Progenitor cell of endocrine pancreas (in vitro differentiated cells): ENCODE data around the gene ADAMTS12. TPM values are rescaled to one million over a fixed set of nuclear protein-coding genes. Genes with fewer than 3 reads are reported as not detected.

ENCODE experiments used
- DNase-seq: peaks from one replicate; pipeline ENCODE4 v3.0.0; 2021; ENCODE audit warnings: low spot score; ENCODE audit not compliant: unreplicated experiment
- H3K27ac Mint-ChIP-seq: 2 replicates; pipeline ENCODE4 v1.8.0; 2021; ENCODE audit warnings: mild to moderate bottlenecking, moderate library complexity, mixed read lengths
- H3K27me3 Mint-ChIP-seq: 2 replicates; pipeline ENCODE4 v1.8.0; 2021; ENCODE audit warnings: mixed read lengths
- H3K36me3 Mint-ChIP-seq: 2 replicates; pipeline ENCODE4 v1.8.0; 2022; ENCODE audit warnings: mixed read lengths; ENCODE audit not compliant: insufficient read depth
- H3K4me1 Mint-ChIP-seq: 2 replicates; pipeline ENCODE4 v1.8.0; 2021; ENCODE audit warnings: low read depth, mixed read lengths
- H3K4me3 Mint-ChIP-seq: 2 replicates; pipeline ENCODE4 v1.8.0; 2021; ENCODE audit warnings: low read depth, mild to moderate bottlenecking, moderate library complexity, mixed read lengths
- H3K9me3 Mint-ChIP-seq: 2 replicates; pipeline ENCODE4 v1.8.0; 2021; ENCODE audit warnings: low read depth, mixed read lengths
- CTCF ChIP-seq: fragments of 200-600 bp; sonication (generic); IDR thresholded peaks from one replicate; pipeline ENCODE4 v1.5.0; 2021; ENCODE audit warnings: antibody characterized with exemption, mild to moderate bottlenecking; ENCODE audit not compliant: unreplicated experiment
- total RNA-seq: library from RNA; stranded (reverse); gene quantifications from 2 replicates; pipeline ENCODE4 v1.2.1, GENCODE V29; 2021

ADAMTS12 gene
- total RNA-seq, 1 donor from 2014 or later = 5.2 TPM

DNA sequence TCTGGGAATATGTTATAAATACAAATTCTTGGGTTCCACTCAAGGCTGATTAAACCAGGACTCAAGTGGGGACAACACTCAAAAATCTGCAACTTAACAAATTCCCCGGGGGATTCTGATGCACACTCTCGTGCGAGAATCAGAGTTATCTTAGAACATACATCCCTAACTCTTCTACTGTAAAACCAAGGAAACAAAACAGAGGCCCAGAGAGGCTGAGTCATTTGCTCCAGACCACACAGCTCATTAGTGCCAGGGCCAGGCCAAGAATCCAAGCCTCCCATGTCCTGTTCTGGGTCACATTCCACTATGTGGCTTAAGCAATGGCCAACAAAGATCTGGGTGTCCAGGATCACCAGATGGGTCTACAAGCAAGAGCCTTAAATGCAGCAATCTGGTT lies 166.0 kb downstream of the ADAMTS12 start:
- Mint-ChIP-seq H3K4me3 (no peak overlapping the region), H3K36me3 (no peaks in the 10 kb centered on the region), H3K9me3 (no peaks in the 10 kb centered on the region), H3K27me3 (no peaks in the 10 kb centered on the region), H3K4me1 (no peaks in the 10 kb centered on the region), H3K27ac (no peak overlapping the region)
- no peak for DNase-seq
- no peak for TF ChIP-seq CTCF

- no peaks in the 10 kb centered on the region for H3K9me3 Mint-ChIP-seq
- H3K27me3 Mint-ChIP-seq = no peaks in the 10 kb centered on the region
- no peak for DNase-seq
- H3K27ac Mint-ChIP-seq = no peak overlapping the region
- H3K4me3 Mint-ChIP-seq = no peak overlapping the region
- TF ChIP-seq CTCF = no peak
- no peaks in the 10 kb centered on the region for H3K36me3 Mint-ChIP-seq
- H3K4me1 Mint-ChIP-seq = no peaks in the 10 kb centered on the region
These were observed 170.1 kb downstream of the ADAMTS12 start for GRCh38 chr5:33721491-33722200.

DNA sequence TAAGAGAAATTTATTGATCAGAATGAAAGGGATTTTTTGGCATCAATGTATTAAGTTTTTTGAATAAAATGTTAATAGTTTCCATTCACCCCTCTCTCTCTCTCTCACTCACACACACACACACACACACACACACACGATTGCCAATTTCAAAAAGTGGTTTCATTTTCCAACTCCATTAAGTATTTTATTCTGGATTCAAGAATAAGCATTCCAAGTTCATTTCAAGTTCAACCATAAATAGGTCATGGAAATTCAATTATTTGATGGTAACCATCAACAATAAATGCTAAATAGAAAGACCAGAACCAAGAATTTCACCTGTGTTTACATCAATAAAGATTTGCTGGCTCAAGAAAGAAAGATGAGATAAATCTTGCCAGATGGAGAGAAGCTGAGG lies 171.6 kb downstream of the ADAMTS12 start:
- H3K4me3 Mint-ChIP-seq = no peak overlapping the region
- no peaks in the 10 kb centered on the region for H3K36me3 Mint-ChIP-seq
- TF ChIP-seq CTCF = no peak
- H3K4me1 Mint-ChIP-seq = no peaks in the 10 kb centered on the region
- no peak overlapping the region for H3K27ac Mint-ChIP-seq
- no peak for DNase-seq
- H3K27me3 Mint-ChIP-seq = no peaks in the 10 kb centered on the region
- H3K9me3 Mint-ChIP-seq = no peaks in the 10 kb centered on the region

DNA sequence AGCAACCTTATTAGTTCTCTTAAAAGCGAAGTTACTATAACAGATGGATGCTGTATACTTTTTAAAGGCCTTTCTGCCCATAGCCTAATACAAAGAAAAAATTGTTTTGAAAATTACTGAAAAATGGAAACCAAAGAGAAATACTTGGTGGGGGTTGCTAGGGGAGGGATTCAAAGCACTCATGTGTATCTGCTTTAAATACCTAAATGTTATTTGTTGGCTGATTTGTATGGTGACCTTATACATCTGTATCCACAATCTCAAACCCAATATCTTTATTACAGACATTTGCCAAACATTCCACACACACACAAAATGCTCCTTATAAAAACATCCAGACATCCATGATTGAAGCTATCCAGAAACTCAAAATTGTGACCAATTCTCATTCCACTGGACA lies 172.0 kb downstream of the ADAMTS12 start:
- H3K27ac Mint-ChIP-seq = no peak overlapping the region

DNA sequence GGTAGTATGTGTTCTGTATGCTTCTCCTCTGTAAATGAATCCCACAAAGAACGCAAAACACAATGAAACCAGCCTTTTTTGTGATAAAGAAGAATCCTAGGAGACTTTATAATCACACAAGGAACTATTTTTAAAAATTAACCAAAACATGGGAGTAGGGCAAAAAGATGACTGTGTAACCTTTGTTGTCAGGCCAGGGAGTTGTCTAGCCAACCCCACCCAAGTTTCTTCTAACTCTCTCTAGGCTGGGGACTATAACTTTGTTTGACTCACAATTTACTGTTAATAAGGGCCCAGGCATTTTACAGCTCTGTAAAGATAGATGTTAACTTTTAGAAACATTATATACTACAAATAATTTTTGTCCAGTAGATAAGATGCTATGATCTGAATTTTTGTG lies 176.1 kb downstream of the ADAMTS12 start:
- Mint-ChIP-seq H3K4me1 (peaks cover 1% of the 10 kb centered on the region), H3K4me3 (no peak overlapping the region), H3K36me3 (peaks cover 2% of the 10 kb centered on the region), H3K27ac (no peak overlapping the region), H3K27me3 (no peaks in the 10 kb centered on the region), H3K9me3 (peaks cover 5% of the 10 kb centered on the region)
- no peak for TF ChIP-seq CTCF
- no peak for DNase-seq

More for the DNA sequence above, 172.0 kb downstream of the ADAMTS12 start:
- Mint-ChIP-seq H3K4me1 (no peaks in the 10 kb centered on the region), H3K4me3 (no peak overlapping the region), H3K9me3 (no peaks in the 10 kb centered on the region), H3K36me3 (no peaks in the 10 kb centered on the region), H3K27me3 (no peaks in the 10 kb centered on the region)
- TF ChIP-seq CTCF = no peak
- DNase-seq = no peak
